ENCODE measurements around the gene ATG101.

- TF ChIP-seq CTCF (IDR thresholded peaks at IDR 0.05) (no peak), POLR2A (IDR thresholded peaks at IDR 0.05) (no peak)
Observed at GRCh38 chr12:52079576-52080402, 10.0 kb downstream of the ATG101 start, which contains the start of gene SMIM41.
